ENCODE data around the gene EFCAB5.
"Not testable (repeated sequence)": the region's sequence is repeated elsewhere in the genome, so short reads cannot be mapped to it uniquely, and the experiment has no call there.

EFCAB5 gene

DNA sequence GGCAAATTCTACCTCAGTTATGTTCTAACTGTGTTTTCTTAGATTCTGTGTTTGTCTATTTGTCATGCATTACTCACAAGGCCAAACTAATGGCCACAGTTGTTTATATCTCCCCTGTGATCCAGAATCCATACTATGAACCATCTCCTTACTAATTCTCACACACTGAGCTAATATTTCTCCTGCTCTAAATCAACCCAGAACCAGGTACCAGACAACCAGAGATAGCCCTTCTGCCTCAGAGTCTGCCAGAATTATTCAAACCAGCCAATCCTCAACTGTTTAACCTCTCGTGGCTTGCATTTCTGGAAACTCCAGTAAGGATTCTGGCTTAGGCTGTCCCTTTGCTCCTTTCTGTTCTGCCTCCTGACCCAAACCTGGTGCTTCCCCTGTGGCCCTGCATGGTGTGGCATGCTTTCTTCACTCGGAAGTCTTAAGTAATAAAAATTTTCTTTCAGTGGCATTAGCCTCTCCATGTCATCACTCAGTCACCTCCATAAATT, 59.4 kb downstream of the EFCAB5 start:
- TF ChIP-seq, protein P1, sequence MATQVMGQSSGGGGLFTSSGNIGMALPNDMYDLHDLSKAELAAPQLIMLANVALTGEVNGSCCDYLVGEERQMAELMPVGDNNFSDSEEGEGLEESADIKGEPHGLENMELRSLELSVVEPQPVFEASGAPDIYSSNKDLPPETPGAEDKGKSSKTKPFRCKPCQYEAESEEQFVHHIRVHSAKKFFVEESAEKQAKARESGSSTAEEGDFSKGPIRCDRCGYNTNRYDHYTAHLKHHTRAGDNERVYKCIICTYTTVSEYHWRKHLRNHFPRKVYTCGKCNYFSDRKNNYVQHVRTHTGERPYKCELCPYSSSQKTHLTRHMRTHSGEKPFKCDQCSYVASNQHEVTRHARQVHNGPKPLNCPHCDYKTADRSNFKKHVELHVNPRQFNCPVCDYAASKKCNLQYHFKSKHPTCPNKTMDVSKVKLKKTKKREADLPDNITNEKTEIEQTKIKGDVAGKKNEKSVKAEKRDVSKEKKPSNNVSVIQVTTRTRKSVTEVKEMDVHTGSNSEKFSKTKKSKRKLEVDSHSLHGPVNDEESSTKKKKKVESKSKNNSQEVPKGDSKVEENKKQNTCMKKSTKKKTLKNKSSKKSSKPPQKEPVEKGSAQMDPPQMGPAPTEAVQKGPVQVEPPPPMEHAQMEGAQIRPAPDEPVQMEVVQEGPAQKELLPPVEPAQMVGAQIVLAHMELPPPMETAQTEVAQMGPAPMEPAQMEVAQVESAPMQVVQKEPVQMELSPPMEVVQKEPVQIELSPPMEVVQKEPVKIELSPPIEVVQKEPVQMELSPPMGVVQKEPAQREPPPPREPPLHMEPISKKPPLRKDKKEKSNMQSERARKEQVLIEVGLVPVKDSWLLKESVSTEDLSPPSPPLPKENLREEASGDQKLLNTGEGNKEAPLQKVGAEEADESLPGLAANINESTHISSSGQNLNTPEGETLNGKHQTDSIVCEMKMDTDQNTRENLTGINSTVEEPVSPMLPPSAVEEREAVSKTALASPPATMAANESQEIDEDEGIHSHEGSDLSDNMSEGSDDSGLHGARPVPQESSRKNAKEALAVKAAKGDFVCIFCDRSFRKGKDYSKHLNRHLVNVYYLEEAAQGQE (IDR thresholded peaks at IDR 0.05; ENCODE audit: insufficient replicate concordance, low read depth), result no peak
- TF ChIP-seq GABPA (IDR thresholded peaks at IDR 0.05; ENCODE audit: low read depth) (no peak), SPI1 (IDR thresholded peaks at IDR 0.05; ENCODE audit: borderline replicate concordance, low read depth) (no peak), POLR2AphosphoS5 (IDR thresholded peaks at IDR 0.05; ENCODE audit: low read depth) (no peak)
- TF ChIP-seq, protein P2, sequence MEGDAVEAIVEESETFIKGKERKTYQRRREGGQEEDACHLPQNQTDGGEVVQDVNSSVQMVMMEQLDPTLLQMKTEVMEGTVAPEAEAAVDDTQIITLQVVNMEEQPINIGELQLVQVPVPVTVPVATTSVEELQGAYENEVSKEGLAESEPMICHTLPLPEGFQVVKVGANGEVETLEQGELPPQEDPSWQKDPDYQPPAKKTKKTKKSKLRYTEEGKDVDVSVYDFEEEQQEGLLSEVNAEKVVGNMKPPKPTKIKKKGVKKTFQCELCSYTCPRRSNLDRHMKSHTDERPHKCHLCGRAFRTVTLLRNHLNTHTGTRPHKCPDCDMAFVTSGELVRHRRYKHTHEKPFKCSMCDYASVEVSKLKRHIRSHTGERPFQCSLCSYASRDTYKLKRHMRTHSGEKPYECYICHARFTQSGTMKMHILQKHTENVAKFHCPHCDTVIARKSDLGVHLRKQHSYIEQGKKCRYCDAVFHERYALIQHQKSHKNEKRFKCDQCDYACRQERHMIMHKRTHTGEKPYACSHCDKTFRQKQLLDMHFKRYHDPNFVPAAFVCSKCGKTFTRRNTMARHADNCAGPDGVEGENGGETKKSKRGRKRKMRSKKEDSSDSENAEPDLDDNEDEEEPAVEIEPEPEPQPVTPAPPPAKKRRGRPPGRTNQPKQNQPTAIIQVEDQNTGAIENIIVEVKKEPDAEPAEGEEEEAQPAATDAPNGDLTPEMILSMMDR (IDR thresholded peaks at IDR 0.05; ENCODE audit: insufficient read depth, low read length), result no peak
- no peak for DNase-seq (ENCODE audit: low read depth in 1 of 2, low spot score in 1 of 2)
- Histone ChIP-seq H3K4me3 (replicated peaks; ENCODE audit: insufficient read depth, low read length) (no peak overlapping the region), H3K27me3 (ENCODE audit: insufficient read depth, poor library complexity, severe bottlenecking) (no peaks in the 10 kb centered on the region), H3K27ac (replicated peaks) (no peak overlapping the region)

DNA sequence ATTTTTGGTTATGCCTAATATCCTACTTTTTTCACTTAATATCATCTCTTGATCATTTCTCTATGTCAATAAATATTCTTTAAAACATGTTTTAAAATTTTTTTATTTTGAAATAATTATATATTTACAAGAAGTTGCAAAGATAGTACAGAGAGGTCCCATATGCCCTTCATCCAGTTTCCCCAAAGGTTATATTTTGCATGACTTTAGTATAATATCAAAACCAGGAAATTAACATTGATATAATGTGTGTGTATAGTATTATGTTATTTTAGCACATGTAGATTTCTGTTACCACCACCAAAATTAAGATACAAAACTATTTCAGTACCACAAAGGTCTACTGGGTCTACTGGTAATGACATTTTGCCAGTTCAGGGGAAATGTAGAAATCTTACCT, 60.7 kb downstream of the EFCAB5 start:
- TF ChIP-seq POLR2AphosphoS5 (IDR thresholded peaks at IDR 0.05; ENCODE audit: low read depth) (no peak), SPI1 (IDR thresholded peaks at IDR 0.05; ENCODE audit: borderline replicate concordance, low read depth) (no peak), GABPA (IDR thresholded peaks at IDR 0.05; ENCODE audit: low read depth) (no peak)
- TF ChIP-seq, protein P1 (IDR thresholded peaks at IDR 0.05; ENCODE audit: insufficient replicate concordance, low read depth), result no peak
- TF ChIP-seq, protein P2 (IDR thresholded peaks at IDR 0.05; ENCODE audit: insufficient read depth, low read length), result no peak
- DNase-seq (ENCODE audit: low read depth in 1 of 2, low spot score in 1 of 2), result no peak
- H3K27ac ChIP-seq (replicated peaks), result no peak overlapping the region
- H3K4me3 ChIP-seq (replicated peaks; ENCODE audit: insufficient read depth, low read length), result no peak overlapping the region
- H3K27me3 ChIP-seq (ENCODE audit: insufficient read depth, poor library complexity, severe bottlenecking), result no peaks in the 10 kb centered on the region

DNA sequence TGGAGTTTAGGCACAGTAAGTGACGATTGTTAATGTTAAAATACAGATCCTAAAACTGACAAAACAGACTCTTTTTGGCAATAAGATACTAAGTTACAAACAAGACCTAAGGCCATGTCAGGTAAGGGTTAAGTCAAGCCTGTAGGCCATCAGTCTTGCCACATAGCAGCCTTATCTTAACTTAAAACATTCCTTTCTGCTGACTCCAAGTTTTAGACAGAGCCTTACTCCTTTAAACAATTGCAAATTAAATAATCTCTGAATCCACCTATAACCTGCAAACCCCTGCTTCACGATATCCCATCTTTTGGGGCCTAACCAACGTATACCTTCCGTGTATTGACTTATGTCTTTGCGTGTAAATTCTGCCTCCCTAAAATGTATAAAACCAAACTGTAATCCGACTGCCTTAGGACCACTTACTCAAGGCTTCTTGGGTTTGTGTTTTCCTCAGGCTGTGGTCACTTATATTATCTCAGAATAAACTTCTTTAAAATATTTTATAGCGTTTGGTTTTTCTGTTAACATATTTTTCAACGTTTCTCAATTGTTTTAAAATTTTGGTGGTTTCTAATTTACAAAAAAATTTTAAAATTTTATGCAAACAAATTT, 64.4 kb downstream of the EFCAB5 start:
- TF ChIP-seq, protein P2 (IDR thresholded peaks at IDR 0.05; ENCODE audit: insufficient read depth, low read length), result no peak
- TF ChIP-seq GABPA (IDR thresholded peaks at IDR 0.05; ENCODE audit: low read depth) (no peak), POLR2AphosphoS5 (IDR thresholded peaks at IDR 0.05; ENCODE audit: low read depth) (no peak), SPI1 (IDR thresholded peaks at IDR 0.05; ENCODE audit: borderline replicate concordance, low read depth) (no peak)
- TF ChIP-seq, protein P1 (IDR thresholded peaks at IDR 0.05; ENCODE audit: insufficient replicate concordance, low read depth), result no peak
- no peaks in the 10 kb centered on the region for H3K27me3 ChIP-seq (ENCODE audit: insufficient read depth, poor library complexity, severe bottlenecking)
- no peak for DNase-seq (ENCODE audit: low read depth in 1 of 2, low spot score in 1 of 2)
- H3K4me3 ChIP-seq (replicated peaks; ENCODE audit: insufficient read depth, low read length), result no peak overlapping the region
- H3K27ac ChIP-seq (replicated peaks), result no peak overlapping the region

DNA sequence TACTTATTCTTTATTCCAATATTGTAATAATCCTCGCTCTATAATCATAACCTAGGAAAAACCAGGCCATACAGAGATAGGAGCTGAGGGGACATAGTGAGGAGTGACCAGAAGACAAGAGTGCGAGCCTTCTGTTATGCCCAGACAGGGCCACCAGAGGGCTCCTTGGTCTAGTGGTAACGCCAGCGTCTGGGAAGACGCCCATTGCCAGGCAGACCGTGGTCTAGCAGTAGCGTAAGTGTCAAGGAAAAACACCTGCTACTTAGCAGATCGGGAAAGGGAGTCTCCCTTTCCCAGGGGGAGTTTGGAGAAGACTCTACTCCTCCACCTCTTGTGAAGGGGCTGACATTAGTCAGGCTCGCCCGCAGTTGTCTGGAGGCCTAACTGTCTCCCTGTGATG, 70.5 kb downstream of the EFCAB5 start:
- not testable (repeated sequence) for H3K27me3 ChIP-seq (ENCODE audit: insufficient read depth, poor library complexity, severe bottlenecking); H3K4me3 ChIP-seq (replicated peaks; ENCODE audit: insufficient read depth, low read length); H3K27ac ChIP-seq (replicated peaks); DNase-seq (ENCODE audit: low read depth in 1 of 2, low spot score in 1 of 2)

All from HL-60 (cell line).